Measurements from ENCODE around the gene GSTM1. TPM values are rescaled to one million over a fixed set of nuclear protein-coding genes. Genes with fewer than 3 reads are reported as not detected.

The GSTM1 gene
- total and polyA plus RNA-seq, 2 donors (not counting 1 experiment from before 2014, with no cell fraction given): 30.5 to 40.0 TPM

GRCh38 chr1:109726007-109726406, 38.4 kb downstream of the GSTM1 start:
- intact Hi-C loops (cut with micrococcal nuclease): no loop called here
- CTCF ChIA-PET: no interaction called here
- Mint-ChIP-seq H3K27ac (no peak overlapping the region), H3K4me1 (no peaks in the 10 kb centered on the region), H3K9me3 (ENCODE audit: insufficient read depth) (no peaks in the 10 kb centered on the region), H3K4me3 (no peak overlapping the region), H3K27me3 (peaks cover 15% of the 10 kb centered on the region)
- Histone ChIP-seq H3K9ac (ENCODE audit: low read length) (no peak overlapping the region), H2AFZ (ENCODE audit: insufficient read depth, low read depth, low read length, poor library complexity, severe bottlenecking) (no peak overlapping the region), H3K27me3 (replicated peaks in 1 of 4; ENCODE audit: control extremely low read depth in 1 of 4, control insufficient read depth in 3 of 4, insufficient read depth in 4 of 4, low read length in 3 of 4) (no peaks in the 10 kb centered on the region), H3K4me2 (replicated peaks; ENCODE audit: low read depth, low read length, poor library complexity, severe bottlenecking) (no peak overlapping the region), H3K36me3 (replicated peaks in 1 of 2; ENCODE audit: control extremely low read depth in 1 of 2, control insufficient read depth in 1 of 2, extremely low read depth in 1 of 2, insufficient read depth in 2 of 2, low read length in 1 of 2) (no peaks in the 10 kb centered on the region), H3K4me1 (ENCODE audit: control insufficient read depth in 2 of 2, insufficient read depth in 2 of 2, low read length in 2 of 2) (no peaks in the 10 kb centered on the region), H3K4me3 (ENCODE audit: control extremely low read depth in 1 of 5, extremely low read depth in 1 of 5, insufficient read depth in 1 of 5, low read depth in 2 of 5, low read length in 4 of 5) (no peak overlapping the region), H3K9me3 (ENCODE audit: control extremely low read depth in 1 of 3, control insufficient read depth in 2 of 3, insufficient read depth in 1 of 3, low read length in 2 of 3) (no peaks in the 10 kb centered on the region), H3K27ac (ENCODE audit: low read length in 2 of 2) (no peak overlapping the region), H4K20me1 (ENCODE audit: control insufficient read depth, insufficient read depth, low read length, poor library complexity, severe bottlenecking) (no peaks in the 10 kb centered on the region), H3K79me2 (ENCODE audit: control insufficient read depth, insufficient read depth, low read length) (no peaks in the 10 kb centered on the region)
- 85% methylated on average over 1 of the region's 1 CpG for WGBS (ENCODE audit: insufficient coverage)
- POLR2A ChIA-PET: no interaction called here
- no peak for DNase-seq
- TF ChIP-seq CTCF (IDR thresholded peaks at IDR 0.05) (no peak), EZH2 (IDR thresholded peaks at IDR 0.05; ENCODE audit: borderline replicate concordance, insufficient read depth, low read depth, low read length, poor library complexity, severe bottlenecking) (no peak)
- no peak for ATAC-seq (ENCODE audit: low read depth)

- Mint-ChIP-seq H3K27me3 (peaks cover 17% of the 10 kb centered on the region), H3K9me3 (ENCODE audit: insufficient read depth) (no peaks in the 10 kb centered on the region), H3K4me1 (no peaks in the 10 kb centered on the region), H3K27ac (no peak overlapping the region), H3K4me3 (no peak overlapping the region)
- Histone ChIP-seq H3K4me2 (replicated peaks; ENCODE audit: low read depth, low read length, poor library complexity, severe bottlenecking) (no peak overlapping the region), H3K4me1 (ENCODE audit: control insufficient read depth in 2 of 2, insufficient read depth in 2 of 2, low read length in 2 of 2) (no peaks in the 10 kb centered on the region), H3K4me3 (ENCODE audit: control extremely low read depth in 1 of 5, extremely low read depth in 1 of 5, insufficient read depth in 1 of 5, low read depth in 2 of 5, low read length in 4 of 5) (no peak overlapping the region), H3K9ac (ENCODE audit: low read length) (no peak overlapping the region), H4K20me1 (ENCODE audit: control insufficient read depth, insufficient read depth, low read length, poor library complexity, severe bottlenecking) (no peaks in the 10 kb centered on the region), H3K27me3 (replicated peaks in 1 of 4; ENCODE audit: control extremely low read depth in 1 of 4, control insufficient read depth in 3 of 4, insufficient read depth in 4 of 4, low read length in 3 of 4) (no peaks in the 10 kb centered on the region), H2AFZ (ENCODE audit: insufficient read depth, low read depth, low read length, poor library complexity, severe bottlenecking) (no peak overlapping the region), H3K27ac (ENCODE audit: low read length in 2 of 2) (no peak overlapping the region), H3K79me2 (ENCODE audit: control insufficient read depth, insufficient read depth, low read length) (no peaks in the 10 kb centered on the region), H3K36me3 (replicated peaks in 1 of 2; ENCODE audit: control extremely low read depth in 1 of 2, control insufficient read depth in 1 of 2, extremely low read depth in 1 of 2, insufficient read depth in 2 of 2, low read length in 1 of 2) (no peaks in the 10 kb centered on the region), H3K9me3 (ENCODE audit: control extremely low read depth in 1 of 3, control insufficient read depth in 2 of 3, insufficient read depth in 1 of 3, low read length in 2 of 3) (no peaks in the 10 kb centered on the region)
- DNase-seq (no peak), ATAC-seq (ENCODE audit: low read depth) (no peak)
- ChIA-PET POLR2A (no interaction called here), CTCF (no interaction called here)
- intact Hi-C loops (cut with micrococcal nuclease): no loop called here
- 94% methylated on average over 7 of the region's 12 CpGs for WGBS (ENCODE audit: insufficient coverage)
- no peak for TF ChIP-seq EZH2 (IDR thresholded peaks at IDR 0.05; ENCODE audit: borderline replicate concordance, insufficient read depth, low read depth, low read length, poor library complexity, severe bottlenecking)
- no peak for TF ChIP-seq CTCF (IDR thresholded peaks at IDR 0.05)
These were observed 39.2 kb downstream of the GSTM1 start for GRCh38 chr1:109726728-109727373.
